Upper lobe of left lung (tissue), 6 donors: ENCODE results near the gene IFNG-AS1. TPM values are rescaled to one million over a fixed set of nuclear protein-coding genes. Genes with fewer than 3 reads are reported as not detected.

Experiments used
- ATAC-seq, 2 donors: fragments of 200-7000 bp; cut with Tn5 transposase; one replicate each; pipeline ENCODE4 v1.9.1; 2022; ENCODE audit warnings: mild to moderate bottlenecking in 2 of 2, moderate library complexity in 2 of 2; ENCODE audit not compliant: low FRiP score in 2 of 2
- DNase-seq, 2 donors: peaks; one replicate each; pipeline ENCODE4 v3.0.0-alpha.2; 2019 to 2020
- H3K27ac ChIP-seq, 4 donors: fragments of 200-600 bp; sonication (generic); one replicate each; pipeline ENCODE4 v1.5.1; 2016 to 2019
- H3K27me3 ChIP-seq, 4 donors: fragments of 200-600 bp; sonication (generic); one replicate each; pipeline ENCODE4 v1.5.1; 2017 to 2019
- H3K36me3 ChIP-seq, 4 donors: fragments of 200-600 bp; sonication (generic); one replicate each; pipeline ENCODE4 v1.5.1; 2016 to 2019
- H3K4me1 ChIP-seq, 4 donors: fragments of 200-600 bp; sonication (generic); one replicate each; pipeline ENCODE4 v1.5.1; 2018 to 2019
- H3K4me3 ChIP-seq, 4 donors: fragments of 200-600 bp; sonication (generic); one replicate each; pipeline ENCODE4 v1.5.1; 2017 to 2019; ENCODE audit warnings: mild to moderate bottlenecking in 2 of 4, moderate library complexity in 1 of 4
- H3K9me3 ChIP-seq, 4 donors: fragments of 200-600 bp; sonication (generic); one replicate each; pipeline ENCODE4 v1.5.1; 2018 to 2019
- EP300 ChIP-seq, 4 donors: sonication (generic); formaldehyde crosslinking; IDR thresholded peaks; one replicate each; pipeline ENCODE4 v1.5.1; 2017; ENCODE audit warnings: antibody characterized with exemption in 4 of 4, control low read depth in 2 of 4
- POLR2A ChIP-seq, 4 donors: fragments of 450-650 bp; IDR thresholded peaks; one replicate each; pipeline ENCODE4 v1.5.1; 2016 to 2017; ENCODE audit warnings: antibody characterized with exemption in 4 of 4, mild to moderate bottlenecking in 2 of 4
- POLR2AphosphoS5 ChIP-seq, 2 donors: sonication (generic); formaldehyde crosslinking; IDR thresholded peaks; one replicate each; pipeline ENCODE4 v1.5.1; 2017; ENCODE audit warnings: antibody characterized with exemption in 2 of 2
- WGBS, 2 donors: methylation state at CpG; one replicate each; pipeline ENCODE4 v1.1.5; 2017 to 2018; 5-methylcytosine and 5-hydroxymethylcytosine counted together
- total RNA-seq, 6 donors: library from RNA; depleted of rRNA in 4 of 6; stranded (reverse); fragments of >200 nt in 4 of 6; gene quantifications; one replicate each; pipeline versions ENCODE4 v1.1.0 to v1.2.1, GENCODE V29; 2016 to 2021
- TF ChIP-seq, protein P1 (sequence below), 6 experiments: fragments of 450-650 bp in 4 of 6; fragments of 200-600 bp in 2 of 6; sonication (generic) in 2 of 6; IDR thresholded peaks; one replicate each; pipeline ENCODE4 v1.5.1; 2016 to 2019; ENCODE audit warnings: antibody characterized with exemption in 6 of 6
- donor health status: DM: no; HTN: no; CAD: no; lungs with moderate emphysema.
- donor health status: DM: no; HTN: yes; CAD: no; lungs with severe emphysema.

The IFNG-AS1 gene
- total RNA-seq, 6 donors from 2014 or later: 0.17 to 5.2 (median 1.7) TPM; not detected in 2

DNA sequence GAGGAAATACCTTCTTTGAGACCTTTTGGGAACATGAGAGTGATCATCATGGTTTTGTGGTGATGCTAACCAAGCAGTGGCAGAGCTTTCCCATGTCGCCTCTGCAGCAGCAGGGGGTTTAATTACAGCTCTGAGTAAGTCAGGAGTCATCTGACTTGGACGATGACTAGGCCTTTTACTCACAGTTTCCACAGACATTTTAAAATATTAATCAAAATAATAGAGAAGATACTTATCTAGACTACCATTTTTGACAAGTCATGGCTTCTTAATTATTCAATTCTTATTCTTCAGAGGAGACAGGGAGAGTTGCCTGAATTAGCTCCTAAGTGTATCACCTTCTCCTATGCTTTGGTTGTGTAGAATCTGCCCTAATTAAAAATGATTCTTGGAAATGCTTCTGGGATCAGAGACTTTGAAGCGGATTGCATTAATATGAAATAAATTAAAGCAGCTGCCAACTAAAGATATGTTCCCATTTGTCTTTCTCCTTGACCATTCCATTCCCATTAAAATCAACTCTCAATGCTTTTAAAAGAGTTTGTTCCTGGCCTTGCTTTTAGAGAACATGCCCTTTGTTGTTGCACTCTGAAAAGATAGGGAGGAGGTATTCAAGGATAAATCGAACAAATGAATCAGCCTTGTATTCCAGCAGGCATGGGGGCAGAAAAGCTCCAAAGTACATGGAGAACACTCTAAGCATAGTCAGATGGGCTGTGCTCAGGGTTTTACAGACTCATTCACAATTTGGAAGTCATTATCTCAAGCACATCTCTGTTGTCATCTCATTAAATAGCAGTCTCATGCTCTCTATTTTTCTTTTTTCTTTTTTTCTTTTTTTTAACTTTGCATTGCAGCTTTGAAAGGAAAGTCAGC is 7.7 kb upstream of the IFNG-AS1 start:
- TF ChIP-seq POLR2A (IDR thresholded peaks at IDR 0.05): no peak
- no peak for TF ChIP-seq EP300 (IDR thresholded peaks at IDR 0.05)
- TF ChIP-seq POLR2AphosphoS5 (IDR thresholded peaks at IDR 0.05): no peak
- TF ChIP-seq, protein P1, sequence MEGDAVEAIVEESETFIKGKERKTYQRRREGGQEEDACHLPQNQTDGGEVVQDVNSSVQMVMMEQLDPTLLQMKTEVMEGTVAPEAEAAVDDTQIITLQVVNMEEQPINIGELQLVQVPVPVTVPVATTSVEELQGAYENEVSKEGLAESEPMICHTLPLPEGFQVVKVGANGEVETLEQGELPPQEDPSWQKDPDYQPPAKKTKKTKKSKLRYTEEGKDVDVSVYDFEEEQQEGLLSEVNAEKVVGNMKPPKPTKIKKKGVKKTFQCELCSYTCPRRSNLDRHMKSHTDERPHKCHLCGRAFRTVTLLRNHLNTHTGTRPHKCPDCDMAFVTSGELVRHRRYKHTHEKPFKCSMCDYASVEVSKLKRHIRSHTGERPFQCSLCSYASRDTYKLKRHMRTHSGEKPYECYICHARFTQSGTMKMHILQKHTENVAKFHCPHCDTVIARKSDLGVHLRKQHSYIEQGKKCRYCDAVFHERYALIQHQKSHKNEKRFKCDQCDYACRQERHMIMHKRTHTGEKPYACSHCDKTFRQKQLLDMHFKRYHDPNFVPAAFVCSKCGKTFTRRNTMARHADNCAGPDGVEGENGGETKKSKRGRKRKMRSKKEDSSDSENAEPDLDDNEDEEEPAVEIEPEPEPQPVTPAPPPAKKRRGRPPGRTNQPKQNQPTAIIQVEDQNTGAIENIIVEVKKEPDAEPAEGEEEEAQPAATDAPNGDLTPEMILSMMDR (IDR thresholded peaks at IDR 0.05): no peak
- 77 to 82% methylated on average over 4 of the region's 4 CpGs for WGBS, 2 donors
- no peak for ATAC-seq

DNA sequence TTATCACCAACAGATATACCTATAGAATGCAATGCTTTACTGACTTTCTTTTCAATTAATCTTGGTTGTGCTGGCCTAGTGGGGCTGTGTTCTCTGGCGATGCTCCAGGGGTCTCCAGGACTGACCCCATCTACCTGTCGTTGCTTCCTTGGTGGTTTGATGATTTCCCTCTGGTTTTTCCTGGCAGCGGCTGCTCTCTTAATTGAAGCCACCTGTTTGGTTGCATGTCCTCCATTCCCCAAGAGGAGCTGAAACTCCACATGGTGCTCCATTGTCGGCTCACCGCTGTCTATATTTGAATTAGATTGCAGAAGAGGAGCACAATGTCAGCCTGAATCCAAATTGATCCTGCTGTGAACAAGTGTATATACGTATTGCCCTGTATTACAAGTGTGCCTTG is 7.1 kb upstream of the IFNG-AS1 start:
- Histone ChIP-seq H3K4me1 (no peaks in the 10 kb centered on the region), H3K9me3 (no peaks in the 10 kb centered on the region), H3K36me3 (no peaks in the 10 kb centered on the region), H3K27ac (no peak overlapping the region), H3K27me3 (no peaks in the 10 kb centered on the region), H3K4me3 (no peak overlapping the region)
- TF ChIP-seq POLR2A (IDR thresholded peaks at IDR 0.05) (no peak), EP300 (IDR thresholded peaks at IDR 0.05) (no peak), POLR2AphosphoS5 (IDR thresholded peaks at IDR 0.05) (no peak)
- TF ChIP-seq, protein P1 (IDR thresholded peaks at IDR 0.05): no peak
- ATAC-seq (no peak), DNase-seq (no peak)
- 62 to 67% methylated on average over 6 of the region's 6 CpGs for WGBS, 2 donors

More for the DNA sequence above, 7.7 kb upstream of the IFNG-AS1 start:
- H3K9me3 ChIP-seq: no peaks in the 10 kb centered on the region
- H3K4me1 ChIP-seq: no peaks in the 10 kb centered on the region
- H3K27me3 ChIP-seq: no peaks in the 10 kb centered on the region
- no peak for DNase-seq
- H3K36me3 ChIP-seq: no peaks in the 10 kb centered on the region
- no peak overlapping the region for H3K4me3 ChIP-seq
- no peak overlapping the region for H3K27ac ChIP-seq

DNA sequence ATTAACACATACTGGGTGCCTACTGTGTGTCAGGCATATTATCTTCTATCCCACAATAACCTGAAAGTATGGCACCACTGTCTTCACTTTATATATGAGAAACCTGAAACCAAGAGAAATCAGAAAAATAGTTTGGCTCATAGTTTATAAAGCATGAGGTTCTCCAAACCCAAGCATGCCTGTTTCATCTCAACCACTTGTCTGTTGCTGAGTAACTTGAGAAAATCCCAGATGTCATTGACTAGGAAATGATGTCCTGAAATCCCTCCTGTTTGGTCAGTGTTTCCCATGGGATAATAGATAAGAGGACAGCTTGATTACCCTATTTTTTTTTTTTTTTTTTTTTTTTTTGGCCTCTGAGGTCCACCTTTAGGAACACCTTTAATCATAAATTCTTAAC is 2.6 kb upstream of the IFNG-AS1 start:
- Histone ChIP-seq H3K4me1 (no peaks in the 10 kb centered on the region), H3K27me3 (no peaks in the 10 kb centered on the region), H3K36me3 (no peaks in the 10 kb centered on the region), H3K4me3 (no peak overlapping the region), H3K27ac (no peak overlapping the region), H3K9me3 (no peaks in the 10 kb centered on the region)
- ATAC-seq: no peak
- no peak for DNase-seq
- TF ChIP-seq EP300 (IDR thresholded peaks at IDR 0.05) (no peak), POLR2A (IDR thresholded peaks at IDR 0.05) (no peak), POLR2AphosphoS5 (IDR thresholded peaks at IDR 0.05) (no peak)
- TF ChIP-seq, protein P1 (IDR thresholded peaks at IDR 0.05): no peak

DNA sequence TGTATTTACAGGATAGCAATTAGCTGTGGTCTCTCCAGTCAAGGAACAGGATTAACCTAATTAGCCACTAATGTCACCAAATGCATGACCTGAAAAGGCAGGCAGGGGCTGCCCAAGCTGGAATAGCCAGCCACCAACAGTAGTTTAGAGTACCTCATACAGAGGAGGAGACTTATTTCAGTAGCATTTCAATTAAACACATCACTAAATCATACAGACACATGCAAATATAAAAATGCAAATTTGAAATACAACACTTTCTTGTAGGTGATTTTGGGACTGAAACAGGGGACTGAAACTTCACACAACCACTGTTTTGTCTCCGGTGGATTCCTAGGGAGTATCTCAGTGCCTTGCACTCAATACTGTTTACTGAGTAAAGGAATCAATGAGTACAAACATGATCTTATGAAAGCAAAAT is 636 bp upstream of the IFNG-AS1 start:
- Histone ChIP-seq H3K27me3 (no peaks in the 10 kb centered on the region), H3K4me3 (no peak overlapping the region), H3K27ac (no peak overlapping the region), H3K9me3 (no peaks in the 10 kb centered on the region), H3K36me3 (no peaks in the 10 kb centered on the region), H3K4me1 (no peaks in the 10 kb centered on the region)
- no peak for DNase-seq
- TF ChIP-seq POLR2AphosphoS5 (IDR thresholded peaks at IDR 0.05): no peak
- TF ChIP-seq, protein P1 (IDR thresholded peaks at IDR 0.05): no peak
- no peak for TF ChIP-seq POLR2A (IDR thresholded peaks at IDR 0.05)
- TF ChIP-seq EP300 (IDR thresholded peaks at IDR 0.05): no peak
- WGBS, 2 donors: 84 to 86% methylated on average over 1 of the region's 1 CpG
- ATAC-seq: no peak

DNA sequence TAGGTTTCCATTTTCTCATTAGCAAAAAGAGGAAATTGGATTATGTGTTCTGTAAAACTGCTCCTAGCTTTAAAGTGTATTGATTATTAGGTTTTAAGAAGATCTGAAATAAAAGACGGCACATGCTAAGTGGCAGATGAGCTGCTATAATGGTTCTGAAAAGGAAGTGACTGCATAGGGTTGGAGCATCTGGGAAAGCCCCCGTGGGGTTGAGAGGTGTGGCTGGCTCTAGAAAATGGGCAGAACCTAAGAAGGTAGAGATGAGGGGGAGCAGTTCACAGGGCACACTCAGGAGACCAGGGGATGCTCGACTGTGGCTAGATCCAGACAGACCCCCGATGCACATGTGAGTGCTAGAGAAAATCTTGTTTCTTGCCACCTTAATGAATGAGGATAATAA is 1.9 kb downstream of the IFNG-AS1 start:
- Histone ChIP-seq H3K9me3 (no peaks in the 10 kb centered on the region), H3K27ac (no peak overlapping the region), H3K36me3 (no peaks in the 10 kb centered on the region), H3K4me3 (no peak overlapping the region), H3K4me1 (no peaks in the 10 kb centered on the region), H3K27me3 (no peaks in the 10 kb centered on the region)
- TF ChIP-seq, protein P1 (IDR thresholded peaks at IDR 0.05): no peak
- no peak for TF ChIP-seq POLR2A (IDR thresholded peaks at IDR 0.05)
- ATAC-seq (no peak), DNase-seq (no peak)
- WGBS, 2 donors: 82 to 85% methylated on average over 4 of the region's 4 CpGs
